Midbrain (tissue), 1 donor: ENCODE results near the gene MPP2.
"Not testable (repeated sequence)": the region's sequence is repeated elsewhere in the genome, so short reads cannot be mapped to it uniquely, and the experiment has no call there.

Source experiments
- DNase-seq: peaks from one replicate; lab custom pipeline; 2025; lab: John Stamatoyannopoulos, UW

The MPP2 gene, protein sequence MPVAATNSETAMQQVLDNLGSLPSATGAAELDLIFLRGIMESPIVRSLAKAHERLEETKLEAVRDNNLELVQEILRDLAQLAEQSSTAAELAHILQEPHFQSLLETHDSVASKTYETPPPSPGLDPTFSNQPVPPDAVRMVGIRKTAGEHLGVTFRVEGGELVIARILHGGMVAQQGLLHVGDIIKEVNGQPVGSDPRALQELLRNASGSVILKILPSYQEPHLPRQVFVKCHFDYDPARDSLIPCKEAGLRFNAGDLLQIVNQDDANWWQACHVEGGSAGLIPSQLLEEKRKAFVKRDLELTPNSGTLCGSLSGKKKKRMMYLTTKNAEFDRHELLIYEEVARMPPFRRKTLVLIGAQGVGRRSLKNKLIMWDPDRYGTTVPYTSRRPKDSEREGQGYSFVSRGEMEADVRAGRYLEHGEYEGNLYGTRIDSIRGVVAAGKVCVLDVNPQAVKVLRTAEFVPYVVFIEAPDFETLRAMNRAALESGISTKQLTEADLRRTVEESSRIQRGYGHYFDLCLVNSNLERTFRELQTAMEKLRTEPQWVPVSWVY

DNA sequence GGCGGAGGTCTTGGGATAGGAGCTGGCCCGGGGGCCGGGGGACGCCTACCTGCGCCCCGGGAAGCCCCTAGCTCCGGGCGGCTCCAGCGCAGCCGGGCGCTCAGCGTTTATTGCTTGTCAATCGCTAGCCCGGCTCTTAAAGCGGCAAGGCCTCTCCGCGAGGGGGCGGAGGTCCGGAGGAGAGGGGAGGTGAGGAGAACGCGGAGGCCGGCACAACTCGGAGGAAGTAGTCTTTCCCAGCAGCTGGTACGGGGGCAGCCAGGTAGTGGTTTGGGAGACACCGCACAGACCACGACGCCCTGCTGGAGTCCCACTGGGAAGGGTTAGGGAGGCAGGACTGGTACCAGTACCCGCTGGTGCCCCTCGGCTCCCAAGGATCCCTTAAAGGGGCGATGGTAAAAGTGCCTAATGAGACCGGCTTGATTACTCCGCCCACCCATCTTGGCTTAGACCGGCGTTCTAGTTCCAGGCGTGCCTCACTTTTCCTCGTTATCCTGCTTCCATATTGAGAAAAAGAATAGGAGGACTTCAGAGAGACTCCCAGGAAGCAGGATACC, at the start of gene MPP2:
TSS of gene MPP2 (minus strand) at position 112 of the 557 bp plus-strand sequence. CDS start 3,076 bp downstream, outside the sequence.
- DNase-seq: peak; percentile 83

DNA sequence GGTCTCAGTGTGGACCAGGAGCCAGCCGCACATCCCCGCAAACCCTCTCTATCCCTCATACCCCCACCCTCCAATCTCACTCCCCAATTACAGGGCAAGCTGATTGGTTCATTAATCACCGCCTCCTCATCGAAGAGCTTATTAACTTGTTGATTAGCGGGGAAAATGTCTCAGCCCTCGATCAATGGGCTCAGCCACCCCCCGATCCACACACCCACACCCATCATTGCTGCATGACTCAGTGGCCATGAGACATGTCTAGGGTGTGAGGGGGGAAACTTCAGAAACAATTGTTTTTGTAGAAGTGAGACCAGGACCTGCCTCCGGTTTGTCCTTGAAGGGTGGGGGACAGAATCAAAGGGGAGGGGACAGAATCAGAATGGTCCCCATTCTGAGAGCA, 48.9 kb upstream of the MPP2 start:
- no peak for DNase-seq

DNA sequence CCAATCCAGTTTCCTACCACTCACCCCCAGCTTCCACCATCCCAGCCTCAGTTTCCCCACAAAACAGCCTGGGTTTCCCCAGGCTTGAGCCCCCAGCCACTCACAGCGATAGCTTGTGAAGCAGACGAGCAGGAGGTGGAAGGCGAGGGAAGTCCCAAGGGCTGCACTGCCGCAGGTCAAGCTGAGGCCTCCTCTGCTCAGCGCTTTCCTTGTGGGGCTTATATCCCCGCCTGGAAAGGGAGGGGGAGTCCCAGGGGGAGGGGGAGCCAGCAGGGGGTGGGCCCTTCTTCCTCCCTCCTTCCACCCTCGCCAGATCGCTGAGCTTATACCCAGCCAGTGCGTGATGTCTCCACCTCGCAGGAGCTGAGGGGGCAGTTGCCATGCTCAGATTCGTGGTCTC, 46.4 kb upstream of the MPP2 start, which contains the start of gene PYY:
TSS of gene PYY (minus strand) at position 195 of the 400 bp plus-strand sequence. CDS start 457 bp downstream, outside the sequence.
- no peak for DNase-seq

DNA sequence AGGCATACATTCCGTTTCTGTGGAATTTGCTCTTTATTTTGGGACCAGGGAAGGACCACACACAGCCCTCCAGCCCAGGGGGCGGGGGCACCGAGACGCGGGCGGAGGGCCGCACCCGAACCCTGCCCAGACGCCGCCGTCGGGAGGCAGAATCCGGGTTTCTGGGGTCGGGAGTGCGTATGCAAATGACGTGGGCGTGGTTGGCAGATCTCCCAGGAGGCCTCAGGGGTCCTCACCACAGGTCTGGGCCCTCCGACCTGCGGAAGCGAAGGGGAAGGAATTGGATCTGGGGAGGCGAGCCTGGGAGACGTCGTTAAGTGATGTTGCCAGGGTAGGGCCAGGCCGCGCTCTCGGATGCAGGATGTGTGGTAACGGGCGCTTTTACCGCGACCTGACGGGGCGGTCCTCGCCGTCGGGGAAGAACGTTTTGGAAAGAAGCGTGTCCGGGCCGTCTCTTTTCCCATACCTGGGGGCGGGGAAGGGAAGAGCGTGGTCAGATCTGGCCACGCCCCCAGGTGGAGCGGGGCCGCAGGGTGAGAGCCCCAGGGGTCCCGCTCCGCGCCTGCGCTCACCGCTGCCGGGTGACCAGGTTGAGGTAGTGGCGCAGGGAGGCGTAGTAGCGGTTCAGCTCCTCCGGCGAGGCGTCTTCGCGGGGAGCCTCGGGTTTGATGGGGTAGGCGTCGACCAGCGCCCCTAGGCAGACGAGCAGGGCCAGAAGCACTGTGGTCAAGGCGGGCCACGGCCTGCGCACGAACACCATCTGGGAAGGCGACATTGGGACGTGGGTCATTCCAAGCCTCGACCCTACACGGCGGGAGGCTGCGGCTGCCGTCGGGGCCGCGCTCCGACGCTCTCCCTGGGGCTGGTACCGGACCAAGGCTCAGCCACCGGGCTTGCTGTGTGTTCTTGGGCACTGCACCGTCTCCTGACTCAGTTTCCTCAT, 45.7 kb upstream of the MPP2 start:
- DNase-seq: no peak

DNA sequence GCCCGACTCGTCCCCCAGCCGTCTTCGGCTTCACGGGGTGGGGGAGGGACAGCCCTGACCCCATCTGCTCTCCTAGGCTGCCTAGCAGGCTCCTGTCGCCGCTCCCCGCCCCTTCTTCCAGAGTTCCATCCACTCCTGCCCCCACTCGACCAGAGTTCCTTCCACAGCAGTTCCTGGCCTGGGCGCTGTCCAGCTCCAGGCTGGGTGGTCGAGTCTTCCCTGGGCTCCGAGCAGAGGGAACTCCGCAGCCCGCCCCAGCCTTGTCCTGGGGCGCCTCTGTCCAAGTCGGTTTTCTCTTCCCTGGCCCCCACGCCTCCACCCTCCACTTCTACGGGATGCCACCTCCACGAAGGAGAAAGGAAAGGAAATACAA, 45.0 kb upstream of the MPP2 start:
- no peak for DNase-seq

DNA sequence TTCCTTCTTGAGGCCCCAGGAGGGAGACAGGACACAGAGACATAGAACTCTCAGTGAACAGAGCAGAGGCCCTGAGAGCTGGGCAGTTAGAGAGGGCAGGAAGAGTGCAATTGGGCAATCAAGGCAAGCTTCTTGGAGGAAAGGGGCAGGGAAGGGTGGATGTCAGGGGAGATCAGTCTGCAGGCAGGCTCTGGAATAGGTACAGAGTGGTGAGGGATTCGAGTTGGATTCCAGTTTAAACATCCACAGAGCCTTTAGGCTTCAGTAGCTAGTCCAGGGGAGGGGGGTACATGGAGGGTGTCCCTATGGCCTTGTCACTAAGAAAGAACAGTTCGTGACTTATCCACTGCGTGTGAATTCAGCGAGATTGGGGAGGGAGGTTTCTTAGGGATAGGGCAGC, 44.4 kb upstream of the MPP2 start:
- no peak for DNase-seq

DNA sequence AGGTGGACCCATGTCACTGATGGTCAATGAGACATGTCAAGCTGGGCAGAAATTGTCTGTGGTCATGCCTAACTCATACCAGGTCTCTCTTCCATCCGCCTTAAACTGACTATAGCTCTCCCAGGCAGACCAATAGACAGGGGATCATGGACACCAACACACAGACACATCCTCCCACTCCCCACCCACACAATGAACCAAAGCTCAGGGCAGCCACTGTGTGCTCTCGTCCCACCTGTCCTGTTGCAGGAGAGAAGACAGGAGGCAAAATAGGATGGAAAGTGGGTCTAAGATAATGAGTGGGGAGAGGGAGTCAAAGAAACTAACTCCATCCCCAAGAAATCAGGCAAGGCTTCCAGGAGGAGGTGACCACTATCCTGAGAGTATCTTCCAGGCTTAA, 43.2 kb upstream of the MPP2 start:
- DNase-seq: no peak

DNA sequence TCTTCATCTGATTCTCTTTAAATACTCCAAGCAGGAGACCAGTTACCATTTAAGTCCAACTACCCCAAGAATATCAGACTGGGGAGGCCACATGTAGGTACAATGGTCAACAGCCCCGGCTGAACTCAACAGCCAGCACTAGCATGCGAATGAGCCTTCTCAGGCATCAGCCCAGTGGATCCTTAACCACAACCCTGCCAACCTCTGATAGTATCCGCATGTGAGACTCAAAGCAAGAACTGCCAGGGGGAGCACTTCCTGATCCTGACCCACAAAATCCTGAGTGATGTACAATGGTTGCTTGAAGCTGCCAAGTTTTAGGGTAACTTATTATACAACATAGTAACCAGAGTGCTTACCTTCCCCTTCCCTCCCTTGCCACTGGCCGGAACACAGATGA, 42.4 kb upstream of the MPP2 start:
- no peak for DNase-seq

DNA sequence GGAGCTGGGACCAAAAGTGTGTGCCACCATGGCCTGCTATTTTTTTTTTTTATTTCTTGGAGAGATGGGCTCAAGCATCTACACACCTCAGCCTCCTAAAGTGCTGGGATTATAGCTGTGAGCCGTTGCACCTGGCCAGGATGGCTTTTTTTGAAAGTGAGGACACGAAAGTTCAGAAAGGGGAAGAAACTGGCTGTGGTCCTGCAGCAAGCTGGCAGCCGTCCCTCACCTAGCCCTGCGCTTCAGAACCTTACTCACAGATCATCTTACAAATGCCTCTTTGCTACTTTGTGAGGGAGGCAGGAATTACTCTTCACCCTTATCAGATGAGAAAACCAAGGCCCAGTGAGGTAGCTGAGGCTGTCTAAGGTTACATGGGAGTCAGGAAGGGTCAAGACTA, 39.4 kb upstream of the MPP2 start:
- DNase-seq: no peak

DNA sequence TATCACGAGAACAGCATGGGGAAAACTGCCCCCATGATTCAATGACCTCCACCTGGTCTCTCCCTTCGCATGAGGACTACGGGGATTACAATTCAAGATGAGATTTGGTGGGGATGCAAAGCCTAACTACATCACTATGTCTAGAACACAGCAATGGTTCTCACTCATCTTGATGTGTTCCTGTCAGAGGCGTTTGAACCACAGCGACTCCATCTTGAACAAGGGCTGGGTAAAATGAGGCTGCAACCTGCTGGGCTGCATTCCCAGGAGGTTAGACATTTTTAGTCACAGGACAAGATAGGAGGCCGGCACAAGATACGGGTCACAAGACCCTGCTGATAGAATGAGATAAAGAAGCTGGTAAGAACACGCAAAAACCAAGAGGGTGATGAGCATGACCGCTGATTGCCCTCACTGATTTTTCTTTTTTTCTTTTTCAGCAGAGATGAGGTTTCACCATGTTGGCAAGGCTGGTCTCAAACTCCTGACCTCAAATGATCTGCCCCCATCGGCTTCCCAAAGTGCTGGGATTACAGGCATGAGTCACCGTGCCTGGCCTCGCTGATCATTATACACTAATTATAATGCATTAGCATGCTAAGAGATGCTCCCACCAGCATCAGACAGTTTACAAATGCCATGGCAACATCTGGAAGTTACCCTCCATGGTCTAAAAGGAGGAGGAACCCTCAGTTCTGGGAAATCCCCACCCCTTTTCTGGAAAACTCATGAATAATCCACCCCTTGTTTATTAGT, 37.9 kb upstream of the MPP2 start:
- no peak for DNase-seq

DNA sequence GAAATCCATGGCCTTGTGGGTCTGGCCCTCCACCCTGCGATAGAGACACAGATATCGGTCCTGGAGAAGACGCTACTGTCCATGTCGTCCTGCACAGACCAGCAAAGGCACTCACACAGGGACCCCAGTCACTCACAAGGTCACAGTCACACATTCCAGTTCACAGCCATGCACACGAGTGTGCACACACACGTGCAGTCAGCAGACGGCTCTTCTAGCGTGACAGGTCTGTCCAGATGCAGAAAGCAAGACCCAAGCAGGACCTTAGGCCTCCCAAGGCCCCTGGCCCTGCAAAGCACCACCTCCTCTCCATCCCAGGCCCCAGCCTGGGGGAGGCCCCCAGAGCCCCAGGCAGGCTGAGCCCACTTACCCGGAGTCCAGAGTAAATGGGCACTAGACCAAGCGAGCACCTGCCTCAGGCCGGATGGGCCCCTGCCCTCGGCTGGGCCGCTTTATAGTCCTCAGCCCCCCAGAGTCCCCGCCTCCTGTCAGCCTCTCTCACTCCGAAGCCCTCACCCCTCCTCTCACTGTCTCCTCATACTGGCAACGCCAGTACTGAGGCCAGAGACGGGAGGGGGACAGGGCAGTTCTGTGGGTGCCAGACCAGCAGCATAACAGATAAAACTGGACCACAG, 34.8 kb upstream of the MPP2 start, which contains the start of gene PPY:
TSS of gene PPY (minus strand) at position 426 of the 635 bp plus-strand sequence. CDS start 822 bp downstream, outside the sequence.
- no peak for DNase-seq

DNA sequence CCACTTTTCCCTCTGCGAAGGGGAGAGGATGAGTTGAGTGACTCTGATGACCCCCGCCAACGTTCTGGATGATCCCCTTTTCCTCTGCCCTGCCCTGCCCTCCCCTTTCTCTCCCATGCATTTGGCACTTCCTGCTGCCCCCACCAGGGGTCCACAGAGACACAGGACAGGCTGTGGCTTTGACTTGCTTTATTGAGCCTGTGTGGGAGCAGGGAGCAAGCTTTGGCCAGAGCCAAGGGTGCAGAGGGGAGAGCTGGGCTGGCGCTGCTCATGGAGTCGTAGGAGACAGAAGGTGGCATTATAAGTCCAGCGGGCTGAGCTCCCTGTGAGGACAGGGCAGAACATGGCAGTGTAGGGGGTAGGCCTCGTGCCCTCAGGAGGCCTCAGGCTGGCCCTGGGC, 33.3 kb upstream of the MPP2 start:
- no peak for DNase-seq

DNA sequence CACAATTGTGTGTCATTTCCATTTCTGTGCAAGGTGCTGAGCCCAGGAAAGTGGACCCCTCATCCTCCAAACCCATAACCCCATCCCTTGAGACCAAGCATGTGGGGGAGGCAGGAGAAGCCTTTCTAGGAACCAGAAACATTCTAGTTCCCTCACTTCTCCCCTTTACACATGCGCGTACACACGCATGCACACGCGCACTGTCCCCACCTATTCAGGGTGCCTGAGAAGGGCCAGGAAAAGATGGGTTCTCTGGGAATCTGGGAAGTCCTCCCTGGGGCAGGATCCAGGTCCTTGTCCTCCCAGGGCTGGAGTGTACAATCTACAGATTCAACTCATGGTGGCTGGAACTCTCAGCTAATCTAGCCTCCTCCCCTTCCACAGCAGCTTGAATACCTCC, 32.5 kb upstream of the MPP2 start:
- no peak for DNase-seq

DNA sequence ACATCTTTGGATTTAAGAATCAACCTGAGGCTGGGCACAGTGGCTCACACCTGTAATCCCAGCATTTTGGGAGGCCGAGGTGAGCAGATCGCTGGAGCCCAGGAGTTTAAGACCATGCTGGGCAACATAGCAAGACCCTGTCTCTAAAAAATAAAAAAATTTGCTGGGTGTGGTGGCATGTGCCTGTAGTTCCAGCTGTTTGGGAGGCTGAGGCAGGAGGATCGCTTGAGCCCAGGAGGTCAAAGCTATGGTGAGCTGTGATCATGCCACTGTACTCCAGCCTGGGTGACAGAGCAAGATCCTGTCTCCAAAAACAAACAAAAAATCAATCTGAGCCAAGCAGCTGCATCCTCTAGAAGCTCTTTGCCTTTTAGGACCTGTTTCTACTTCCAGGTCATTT, 32.1 kb upstream of the MPP2 start:
- not testable (repeated sequence) for DNase-seq

DNA sequence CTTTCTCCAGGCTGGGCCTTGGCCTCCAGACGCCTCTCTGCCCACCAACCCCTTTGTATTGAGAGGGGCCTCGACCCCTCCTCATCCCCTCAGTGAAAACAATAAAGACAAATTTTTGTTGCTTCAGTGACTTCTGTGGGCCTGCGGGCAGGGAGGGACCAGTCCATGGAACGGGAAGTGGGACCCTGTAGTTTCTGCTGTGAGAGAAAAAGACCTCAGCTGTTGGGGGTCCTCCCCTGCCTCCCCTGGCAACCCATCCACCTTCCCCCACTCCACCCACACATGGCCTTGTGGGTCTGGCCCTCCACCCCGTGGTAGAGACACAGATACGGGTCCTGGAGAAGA, 31.5 kb upstream of the MPP2 start:
- no peak for DNase-seq

DNA sequence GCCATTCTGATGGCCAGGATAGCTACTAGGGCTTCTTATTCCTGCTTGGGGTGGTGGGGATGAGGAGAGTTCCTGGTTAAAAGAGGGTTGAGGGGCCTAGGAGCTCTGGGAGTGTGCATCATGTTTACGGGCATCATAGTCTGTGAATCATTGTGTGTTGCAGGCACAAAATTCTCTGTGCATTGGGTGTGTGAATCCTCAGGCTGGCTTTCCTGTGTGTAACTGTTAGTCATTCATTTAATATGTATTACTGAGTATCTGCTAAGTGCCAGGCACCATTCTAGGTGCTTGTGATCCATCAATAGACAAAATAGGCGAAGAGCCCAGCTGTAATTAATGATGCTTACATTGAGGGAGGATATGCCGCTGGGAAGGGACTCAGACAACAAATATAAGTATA, 29.1 kb upstream of the MPP2 start:
- DNase-seq: no peak

DNA sequence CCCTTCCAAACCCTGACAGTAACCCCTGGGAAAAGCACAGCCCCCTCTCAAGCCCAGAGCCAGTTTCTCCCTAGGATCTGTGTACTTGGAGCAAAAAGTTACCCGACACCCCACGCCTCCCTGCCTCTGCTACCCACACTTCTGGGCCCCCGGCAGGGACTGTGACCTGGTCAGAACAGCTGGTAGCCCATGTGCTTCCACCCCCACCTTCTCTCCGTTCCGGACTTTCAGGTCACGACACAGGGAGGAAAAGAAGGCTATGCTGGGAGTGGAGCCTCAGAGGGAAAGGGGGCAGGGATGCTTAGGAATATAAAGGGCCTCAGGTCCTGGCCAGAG, 28.6 kb upstream of the MPP2 start:
- DNase-seq: no peak

DNA sequence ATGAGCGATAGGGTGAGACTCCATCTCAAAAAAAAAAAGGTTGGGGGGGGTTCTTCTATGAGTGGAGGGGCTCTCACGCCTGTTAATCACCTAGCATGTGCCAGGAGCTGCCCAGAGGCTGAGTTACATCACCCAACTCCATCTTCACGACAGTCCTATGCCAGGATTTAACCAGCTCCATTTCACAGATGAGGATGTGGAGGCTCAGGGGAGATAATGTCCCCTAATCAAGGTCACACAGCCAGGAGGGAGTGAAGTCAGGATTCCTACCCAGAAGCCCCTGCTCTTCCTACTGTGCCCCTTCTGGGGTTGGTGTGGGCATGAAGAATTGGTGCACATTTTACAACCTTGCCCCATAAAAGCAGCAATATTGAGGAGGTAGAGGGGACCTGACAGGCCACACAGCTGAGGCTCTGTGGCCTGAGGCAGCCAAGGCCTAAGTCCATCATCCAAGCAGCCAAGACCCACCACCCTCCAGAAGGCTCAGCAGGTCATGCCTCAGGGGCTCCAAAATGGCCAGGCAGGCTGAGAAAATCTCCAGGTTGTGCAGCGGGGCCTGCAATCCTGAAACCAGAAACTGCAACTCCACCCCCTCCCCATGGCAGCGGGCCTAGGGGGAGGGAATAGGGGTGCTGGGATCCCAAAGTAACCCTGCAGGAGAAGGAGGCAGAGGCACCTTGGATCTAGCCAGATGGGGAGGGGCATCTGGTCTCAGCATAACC, 28.0 kb upstream of the MPP2 start:
- DNase-seq: no peak

DNA sequence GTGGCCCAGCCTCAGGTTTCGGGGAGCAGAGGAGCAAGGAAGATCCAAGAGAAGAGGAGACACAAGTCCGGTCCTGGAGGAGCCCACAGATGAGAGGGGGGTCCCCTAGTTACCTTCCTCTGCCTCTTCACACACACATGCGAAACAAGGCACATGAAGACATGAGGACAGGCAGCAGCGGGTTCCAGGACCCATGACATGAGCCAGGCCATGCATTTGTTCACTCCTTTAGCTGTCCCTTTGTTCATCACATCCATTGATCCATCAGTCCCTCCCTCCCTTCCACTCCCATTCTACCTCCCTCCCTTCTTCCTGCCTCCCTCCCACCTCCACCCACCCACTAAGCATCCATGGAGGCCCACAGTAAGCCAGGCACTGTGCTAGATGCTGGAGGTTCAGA, 25.6 kb upstream of the MPP2 start:
- no peak for DNase-seq

DNA sequence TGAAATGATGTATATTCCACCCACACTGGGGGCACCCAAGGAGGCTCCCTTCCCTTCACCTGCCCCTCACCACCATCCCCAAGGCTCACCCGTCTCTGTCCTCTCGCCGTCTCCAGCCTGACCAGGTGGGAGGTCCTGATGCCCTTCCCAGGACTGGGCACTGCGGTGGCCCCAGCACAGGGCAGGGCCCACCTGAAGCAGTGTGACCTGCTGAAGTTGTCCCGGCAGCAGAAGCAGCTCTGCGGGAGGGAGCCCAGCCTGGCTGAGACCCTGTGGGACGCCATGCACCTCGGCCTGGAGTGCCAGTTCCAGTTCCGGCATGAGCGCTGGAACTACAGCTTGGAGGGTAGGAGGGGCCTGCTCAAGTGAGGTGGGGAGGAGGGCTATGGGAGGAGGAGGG, 25.0 kb upstream of the MPP2 start:
- DNase-seq: no peak
